NCI-H2107 (cell line): ENCODE data around the gene NRN1L.
A peak's percentile ranks its signal among the peaks of the same experiment; 100 is the strongest.
"Not testable (repeated sequence)": the region's sequence is repeated elsewhere in the genome, so short reads cannot be mapped to it uniquely, and the experiment has no call there.

Source experiments
- DNase-seq: peaks from one replicate; lab custom pipeline; 2025; lab: John Stamatoyannopoulos, UW

NRN1L gene

DNA sequence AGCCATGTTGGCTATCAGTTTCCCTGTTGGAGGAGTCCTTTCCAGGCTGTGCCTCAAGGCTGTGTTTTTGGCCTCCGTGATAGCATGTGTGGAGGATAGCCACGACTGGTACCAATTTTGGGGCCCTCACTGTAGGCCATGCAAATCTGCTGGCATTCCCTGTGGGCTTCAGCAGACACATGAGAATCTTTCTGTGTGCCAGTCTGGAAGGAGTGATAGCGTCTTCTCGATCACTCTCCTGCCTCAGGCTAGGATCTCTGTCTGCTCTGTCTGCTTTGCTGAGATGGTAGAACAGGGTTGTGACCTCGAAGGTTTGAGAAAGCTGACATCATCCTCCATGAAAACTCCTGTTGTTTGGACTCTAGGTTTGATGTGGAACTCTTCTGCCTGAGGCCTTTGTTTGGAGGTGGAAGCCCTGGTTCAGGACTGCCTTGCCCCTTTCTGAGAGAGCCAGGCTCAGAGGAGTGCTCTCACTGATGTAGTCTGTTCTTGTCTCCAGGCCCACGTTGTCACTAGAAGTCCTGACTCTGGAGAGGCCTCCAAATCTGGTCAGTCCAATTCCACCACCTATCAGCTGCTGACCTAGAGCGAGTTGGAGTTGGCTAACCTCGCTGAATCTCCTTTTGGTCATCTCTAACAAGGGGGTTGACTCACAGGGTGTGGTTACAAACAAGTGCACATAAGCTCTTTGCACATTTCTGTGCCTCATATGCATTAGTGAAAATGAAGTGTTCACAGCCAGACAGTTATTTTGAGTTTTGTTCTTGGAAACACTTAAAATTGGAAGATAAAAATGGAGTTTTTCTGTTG lies 23.9 kb upstream of the NRN1L start:
- DNase-seq = no peak

DNA sequence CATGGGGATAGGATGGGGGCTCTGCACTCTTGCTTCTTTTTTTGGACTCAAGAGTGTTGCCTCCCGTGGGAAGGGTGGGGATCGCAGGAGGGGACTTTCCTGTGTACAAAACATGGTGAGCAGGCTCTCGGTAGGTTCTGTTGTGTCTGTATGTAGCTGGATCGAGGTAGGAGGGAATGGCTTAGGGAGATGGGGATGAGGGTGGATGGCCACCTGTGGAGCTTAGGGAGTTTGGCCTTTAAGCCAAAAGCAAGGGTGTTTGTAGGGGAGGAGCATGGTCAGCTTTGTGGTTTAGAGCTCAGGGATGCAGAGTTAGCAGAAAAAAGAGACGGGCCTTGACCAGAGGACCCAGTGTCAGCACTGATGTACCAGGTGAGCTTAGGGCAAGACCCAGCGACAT lies 22.8 kb upstream of the NRN1L start:
- no peak for DNase-seq

DNA sequence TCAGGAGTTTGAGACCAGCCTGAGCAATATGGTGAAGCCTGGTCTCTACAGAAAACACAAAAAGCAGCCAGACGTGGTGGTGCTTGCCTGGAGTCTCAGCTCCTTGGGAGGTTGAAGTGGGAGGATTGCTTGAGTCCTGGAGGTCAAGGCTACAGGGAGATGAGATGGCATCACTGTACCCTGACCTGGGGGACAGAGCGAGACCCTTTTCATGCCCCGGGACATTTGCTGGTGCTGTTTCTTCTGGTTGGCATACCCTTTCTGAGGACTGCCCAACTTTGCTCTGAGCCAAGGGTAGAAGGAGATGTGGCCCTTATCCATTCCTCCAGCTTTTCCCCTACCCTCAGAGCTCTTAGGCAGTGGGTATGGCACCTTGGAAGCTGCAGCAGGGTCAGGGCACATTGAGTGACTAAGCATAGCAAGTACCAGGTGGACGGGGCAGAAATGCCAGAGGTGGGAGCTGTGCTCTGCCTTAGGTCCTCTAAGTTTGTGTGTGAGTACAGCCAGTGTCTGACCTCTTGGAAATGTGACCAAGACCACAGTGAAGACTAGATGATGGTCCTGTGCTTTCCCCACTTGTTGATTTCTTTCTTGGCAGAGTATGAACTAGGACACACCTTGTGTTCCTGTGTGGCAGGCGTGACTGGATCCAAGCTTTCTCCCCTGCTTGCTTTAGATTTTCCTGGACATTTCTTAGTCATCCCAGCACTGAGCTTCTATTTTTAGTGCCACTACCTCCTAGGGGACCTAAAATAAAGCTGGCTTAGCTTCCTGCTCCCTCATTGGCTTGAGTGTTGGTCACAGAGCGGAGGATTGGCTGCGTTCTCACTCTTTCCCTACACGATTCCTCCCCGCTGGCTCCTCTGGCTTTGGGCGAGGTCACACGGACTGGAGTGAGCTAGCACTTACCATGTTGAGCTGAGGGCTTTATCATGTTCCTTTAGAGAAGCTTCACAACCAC lies 21.8 kb upstream of the NRN1L start:
- no peak for DNase-seq

DNA sequence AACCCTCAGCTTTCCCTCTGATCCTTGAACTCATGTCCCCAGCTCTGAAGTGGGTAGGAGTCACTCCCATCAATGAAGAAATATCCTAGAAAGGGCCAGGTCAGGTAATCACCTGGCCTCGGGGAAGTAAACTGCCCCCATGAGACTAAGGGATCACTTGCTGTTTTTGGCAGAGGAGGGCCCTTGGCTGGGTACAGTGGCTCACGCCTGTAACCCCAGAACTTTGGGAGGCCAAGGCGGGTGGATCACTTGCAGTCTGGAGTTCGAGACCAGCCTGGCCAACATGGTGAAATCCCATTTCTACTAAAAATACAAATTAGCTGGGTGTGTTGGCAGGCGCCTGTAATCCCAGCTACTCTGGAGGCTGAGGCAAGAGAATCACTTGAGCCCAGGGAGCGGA lies 20.6 kb upstream of the NRN1L start:
- DNase-seq = not testable (repeated sequence)

DNA sequence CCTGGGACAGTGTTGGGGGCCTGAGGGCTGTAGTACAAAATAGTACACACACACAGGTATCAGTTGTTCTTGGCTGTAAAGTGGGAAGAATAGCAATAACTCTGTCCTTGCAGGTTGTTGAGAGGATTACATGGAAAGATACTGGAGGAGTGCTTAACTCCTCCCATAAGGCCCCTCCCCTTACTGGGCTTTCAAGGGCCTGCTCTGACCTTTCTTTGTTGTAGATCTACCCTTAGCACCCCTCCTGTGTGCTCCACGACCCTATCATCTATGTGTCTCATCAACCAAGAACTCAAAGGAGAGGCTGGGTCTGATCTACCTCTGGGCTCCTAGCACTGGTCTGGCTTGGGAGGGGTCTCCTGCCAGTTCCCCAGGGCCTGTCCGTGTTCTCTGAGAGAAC lies 20.1 kb upstream of the NRN1L start:
- DNase-seq = no peak

DNA sequence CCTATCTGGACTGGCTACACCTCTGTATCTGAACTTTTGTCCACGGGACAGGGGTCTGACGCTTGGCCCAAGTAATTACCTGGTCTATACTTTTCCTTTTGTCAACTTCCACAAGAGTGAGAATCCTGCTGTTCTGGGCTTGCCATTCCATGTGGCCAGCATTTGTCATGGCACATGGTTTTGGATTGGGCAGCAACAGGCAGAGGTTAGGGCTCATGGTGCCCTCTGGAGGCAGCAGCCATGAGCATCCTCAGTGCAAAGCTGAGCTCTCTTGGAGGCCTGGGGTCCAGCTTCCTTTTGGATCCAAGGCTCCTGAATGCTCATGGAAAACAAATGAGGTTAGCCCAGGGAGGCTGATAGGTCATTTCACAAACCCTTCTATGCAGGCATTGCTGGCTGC lies 19.4 kb upstream of the NRN1L start:
- DNase-seq = peak; percentile 22

DNA sequence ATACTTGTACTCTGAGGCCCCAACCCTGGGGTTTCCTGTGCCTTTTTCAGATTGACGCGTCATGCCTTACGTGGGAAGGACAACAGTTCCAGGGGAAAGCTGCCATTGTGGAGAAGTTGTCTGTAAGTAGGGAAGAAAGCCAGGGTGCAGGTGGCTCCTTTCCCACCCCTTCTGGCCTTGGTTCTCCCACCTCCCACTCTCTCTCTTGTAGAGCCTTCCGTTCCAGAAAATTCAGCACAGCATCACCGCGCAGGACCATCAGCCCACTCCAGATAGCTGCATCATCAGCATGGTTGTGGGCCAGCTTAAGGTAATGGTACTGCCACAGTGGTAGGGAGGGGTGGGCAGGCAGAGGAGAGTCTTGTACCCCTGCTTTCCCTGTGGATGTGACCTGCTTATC lies 16.4 kb upstream of the NRN1L start:
- DNase-seq = no peak

DNA sequence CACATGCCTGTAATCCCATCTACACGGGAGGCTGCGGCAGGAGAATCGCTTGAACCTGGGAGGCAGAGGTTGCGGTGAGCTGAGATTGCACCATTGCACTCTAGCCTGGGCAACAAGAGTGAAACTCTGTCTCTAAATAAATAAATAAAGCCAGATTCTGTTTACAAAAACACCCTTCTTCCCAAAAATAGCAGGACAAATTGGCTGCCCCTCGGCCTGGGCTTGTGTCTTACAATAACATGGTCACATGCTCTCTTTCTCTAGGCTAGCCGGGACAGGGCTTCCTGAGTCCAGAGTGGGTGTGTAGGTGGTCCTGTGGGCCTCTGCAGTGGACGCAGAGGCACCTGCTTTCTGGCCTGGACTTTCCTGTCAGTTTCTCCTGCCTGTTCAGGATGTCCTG lies 15.0 kb upstream of the NRN1L start:
- no peak for DNase-seq

DNA sequence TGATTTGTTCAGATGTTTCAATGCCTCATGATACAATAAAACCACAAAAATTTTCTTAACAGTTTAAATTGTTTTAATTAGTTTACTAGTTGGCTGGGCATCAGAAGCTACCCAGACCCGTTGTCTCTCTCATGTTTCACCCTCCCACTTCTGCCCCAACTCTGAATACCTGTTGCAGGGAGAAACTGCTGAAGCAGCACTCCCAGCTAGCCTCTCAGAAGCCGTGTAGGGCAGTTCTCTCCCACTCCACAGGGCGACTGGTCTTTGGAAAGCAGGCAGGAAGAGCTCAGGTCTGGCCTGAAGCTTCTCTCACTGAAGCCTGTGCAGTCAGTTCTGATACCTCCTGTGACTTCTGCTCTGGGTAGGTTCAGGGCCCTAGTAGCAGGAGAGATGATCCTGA lies 13.4 kb upstream of the NRN1L start:
- no peak for DNase-seq

DNA sequence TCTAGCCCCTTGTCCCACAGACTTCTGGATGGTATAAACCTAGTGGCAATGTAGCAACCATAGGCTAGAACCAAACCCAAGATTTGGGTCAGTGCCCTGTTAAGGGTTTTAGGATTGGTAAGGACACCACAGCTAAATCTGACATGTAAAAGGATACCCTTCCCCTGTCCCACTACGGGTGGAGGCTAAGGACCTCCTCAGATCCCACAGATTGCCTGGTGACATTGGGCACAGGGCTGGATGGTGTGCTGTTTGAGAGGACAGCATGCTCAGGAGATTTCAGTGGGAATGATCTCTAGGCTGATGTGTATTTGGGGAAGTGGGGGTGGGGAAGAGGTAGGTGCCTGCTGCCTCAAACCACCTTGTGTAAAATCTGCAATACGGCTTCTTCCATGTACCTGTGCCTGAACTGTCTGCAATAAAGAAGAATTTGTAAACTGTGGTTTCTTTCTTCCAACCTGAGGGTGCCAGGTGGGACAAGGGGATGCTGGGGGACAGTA lies 12.5 kb upstream of the NRN1L start:
- DNase-seq = no peak

DNA sequence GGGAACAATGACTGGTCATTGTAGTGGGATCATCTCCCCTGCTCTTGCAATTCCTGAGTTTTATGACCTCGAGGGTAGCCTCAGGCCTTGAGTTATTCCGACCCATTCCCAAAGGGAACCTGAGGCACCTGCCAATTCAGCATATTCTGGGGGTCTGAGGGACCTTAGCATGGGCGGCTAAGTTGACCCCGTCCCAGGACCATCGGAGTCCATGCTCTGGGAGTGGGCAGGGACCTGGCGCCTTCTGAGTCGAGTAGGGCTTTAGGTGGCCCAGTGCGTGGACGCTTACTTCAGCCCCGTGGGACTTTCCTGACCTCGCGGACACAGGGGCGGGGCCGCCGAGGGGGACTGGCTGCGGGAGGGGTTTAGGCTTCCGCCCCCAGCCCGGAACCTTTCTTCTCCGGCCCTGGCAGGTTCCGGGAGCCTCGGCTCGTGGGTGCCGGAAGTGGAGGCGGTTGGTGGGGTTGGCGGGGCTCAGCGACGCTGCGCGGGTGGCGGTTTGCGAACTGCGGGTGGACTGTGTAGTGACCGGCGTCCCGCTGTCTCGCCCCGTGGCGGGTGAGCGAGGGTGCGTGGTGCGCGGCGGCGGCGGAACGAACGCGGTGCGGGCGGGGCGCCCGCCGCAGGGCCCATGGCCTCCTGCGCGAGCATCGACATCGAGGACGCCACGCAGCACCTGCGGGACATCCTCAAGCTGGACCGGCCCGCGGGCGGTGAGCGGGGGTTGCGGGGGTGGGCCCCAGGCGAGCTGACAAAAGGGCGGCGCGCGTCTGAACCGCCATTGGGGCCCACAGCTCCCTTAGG lies 11.9 kb upstream of the NRN1L start, which contains the start of gene EDC4:
TSS of gene EDC4 (plus strand) at position 422 of the 804 bp plus-strand sequence. CDS start at position 632, 210 bp downstream.
- peak; percentile 32 for DNase-seq

DNA sequence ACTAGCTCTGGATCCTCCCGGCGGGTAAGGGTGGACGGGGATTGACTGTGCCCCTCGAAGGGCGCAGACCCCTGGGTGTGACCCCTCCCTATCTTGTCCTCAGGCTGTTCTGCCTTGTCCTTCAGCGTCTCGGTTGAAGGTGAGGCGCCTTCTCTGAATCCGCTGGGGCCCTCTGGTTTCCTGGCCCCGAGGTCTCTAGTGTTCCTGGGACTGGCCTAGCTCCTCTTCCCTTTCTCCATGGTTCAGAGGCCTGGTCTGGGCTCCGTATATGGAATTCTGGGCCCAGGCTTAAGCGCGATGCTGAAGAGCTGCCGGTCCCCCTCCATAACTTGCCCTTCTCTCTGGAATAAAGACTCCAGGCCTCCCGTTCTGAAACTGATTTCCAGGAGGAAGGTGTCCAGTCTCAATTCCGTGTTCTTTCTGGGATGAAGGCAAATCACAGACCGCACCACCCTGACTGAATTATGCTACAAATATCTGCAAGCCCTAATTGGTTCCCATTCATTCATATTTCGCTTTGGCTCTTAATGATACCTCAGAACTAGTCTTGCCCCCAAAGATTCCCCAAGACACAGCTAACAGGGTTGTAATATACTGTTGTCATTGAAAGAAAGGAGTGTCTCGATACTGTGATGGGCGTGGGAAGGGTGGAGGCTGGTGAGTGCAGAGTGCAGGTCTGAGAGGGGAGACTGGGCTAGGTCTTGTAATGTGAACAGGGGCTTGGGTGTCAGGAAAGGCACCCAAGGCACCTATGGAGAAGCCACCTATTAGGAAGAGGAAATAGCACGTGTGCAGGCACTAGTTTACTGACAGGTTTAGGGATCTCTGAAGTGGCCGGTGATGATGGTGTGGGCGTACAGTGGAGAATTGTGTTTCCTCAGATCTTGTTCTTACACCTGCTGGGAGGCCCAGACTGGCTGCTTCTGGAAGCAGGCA lies 11.0 kb upstream of the NRN1L start:
- no peak for DNase-seq

DNA sequence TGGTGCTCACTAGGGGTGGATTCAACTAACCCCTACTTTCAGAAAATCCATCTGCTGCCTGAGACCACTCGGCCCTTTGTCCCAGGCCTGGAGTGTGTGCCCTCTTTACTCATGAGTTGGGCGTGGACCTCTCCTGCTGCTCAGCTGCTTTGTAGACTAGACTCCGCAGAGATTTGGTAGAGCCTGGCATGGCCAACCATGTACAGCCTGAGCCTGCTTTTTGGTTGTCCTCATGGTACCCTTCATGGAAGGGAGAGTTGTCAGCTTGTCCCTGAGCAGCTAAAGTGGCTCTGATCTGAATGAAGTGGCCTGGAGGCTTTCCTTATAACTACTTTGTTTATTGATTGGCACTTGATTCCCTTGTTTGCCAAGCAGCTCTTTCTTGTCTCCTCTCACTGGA lies 10.3 kb upstream of the NRN1L start:
- DNase-seq = no peak

DNA sequence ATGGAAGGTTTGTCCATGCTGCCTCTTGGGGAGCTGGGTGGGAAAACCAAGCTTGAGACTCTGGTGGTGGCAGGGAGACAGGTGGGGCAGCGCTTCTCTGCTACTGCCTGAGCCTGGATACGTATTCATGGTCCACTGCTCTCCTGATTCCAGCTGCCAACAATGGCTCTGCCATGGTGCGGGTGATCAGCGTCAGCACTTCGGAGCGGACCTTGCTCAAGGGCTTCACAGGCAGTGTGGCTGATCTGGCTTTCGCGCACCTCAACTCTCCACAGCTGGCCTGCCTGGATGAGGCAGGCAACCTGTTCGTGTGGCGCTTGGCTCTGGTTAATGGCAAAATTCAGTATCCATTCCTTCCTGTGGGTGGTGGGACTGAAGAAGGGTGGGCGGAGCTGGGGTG lies 7.6 kb upstream of the NRN1L start:
- DNase-seq = no peak

DNA sequence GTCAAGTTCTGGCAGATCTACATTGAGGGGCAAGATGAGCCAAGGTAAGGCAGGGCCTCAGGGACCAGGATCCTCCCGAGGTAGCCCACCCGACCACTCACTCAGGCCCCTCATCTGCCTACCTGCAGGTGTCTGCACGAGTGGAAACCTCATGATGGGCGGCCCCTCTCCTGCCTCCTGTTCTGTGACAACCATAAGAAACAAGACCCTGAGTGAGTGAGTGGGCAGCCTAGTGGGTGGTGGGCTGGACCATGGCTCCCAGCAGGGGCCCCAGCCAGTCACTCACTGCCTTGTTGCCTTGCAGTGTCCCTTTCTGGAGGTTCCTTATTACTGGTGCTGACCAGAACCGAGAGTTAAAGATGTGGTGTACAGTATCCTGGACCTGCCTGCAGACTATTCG lies 6.5 kb upstream of the NRN1L start:
- DNase-seq = no peak

DNA sequence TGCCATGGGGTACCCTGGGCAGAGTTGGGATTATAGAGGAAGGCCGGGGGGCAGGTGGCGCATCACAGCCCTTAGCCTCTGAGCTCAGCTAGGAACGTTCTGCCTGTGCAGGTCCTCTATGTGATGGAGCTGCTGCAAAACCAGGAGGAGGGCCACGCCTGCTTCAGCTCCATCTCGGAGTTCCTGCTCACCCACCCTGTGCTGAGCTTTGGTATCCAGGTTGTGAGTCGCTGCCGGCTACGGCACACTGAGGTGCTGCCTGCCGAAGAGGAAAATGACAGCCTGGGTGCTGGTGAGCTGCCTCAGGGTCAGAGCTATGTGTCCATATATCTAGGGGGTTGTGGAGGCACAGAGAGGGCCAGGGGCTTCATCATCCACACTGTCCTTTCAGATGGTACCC lies 5.8 kb upstream of the NRN1L start:
- DNase-seq = no peak

DNA sequence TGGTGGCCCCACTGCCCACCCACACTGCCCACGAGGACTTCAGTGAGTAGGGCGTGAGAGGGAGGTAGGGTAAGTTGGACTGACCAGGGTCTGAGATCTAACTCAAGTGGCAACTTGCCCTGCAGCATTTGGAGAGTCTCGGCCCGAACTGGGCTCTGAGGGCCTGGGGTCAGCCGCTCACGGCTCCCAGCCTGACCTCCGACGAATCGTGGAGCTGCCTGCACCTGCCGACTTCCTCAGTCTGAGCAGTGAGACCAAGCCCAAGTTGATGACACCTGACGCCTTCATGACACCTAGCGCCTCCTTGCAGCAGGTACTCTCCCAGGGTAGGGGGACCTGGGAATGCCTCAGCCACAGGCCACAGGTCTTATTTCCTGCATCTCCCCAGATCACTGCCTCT lies 5.2 kb upstream of the NRN1L start:
- no peak for DNase-seq

DNA sequence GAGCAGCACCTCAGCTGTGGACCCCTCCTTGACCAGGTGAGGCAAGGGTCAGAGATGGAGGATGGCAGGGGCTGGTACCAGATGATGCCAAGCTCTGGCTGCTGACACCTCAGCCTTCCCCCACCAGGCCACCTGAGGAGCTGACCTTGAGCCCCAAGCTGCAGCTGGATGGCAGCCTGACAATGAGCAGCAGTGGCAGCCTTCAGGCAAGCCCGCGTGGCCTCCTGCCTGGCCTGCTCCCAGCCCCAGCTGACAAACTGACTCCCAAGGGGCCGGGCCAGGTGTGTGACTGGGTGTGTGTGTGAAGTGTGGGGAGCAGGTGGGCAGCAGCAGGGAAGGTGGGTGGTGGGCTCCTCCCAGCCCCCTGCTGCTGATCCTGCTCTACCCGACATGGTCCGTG lies 4.7 kb upstream of the NRN1L start:
- DNase-seq = no peak

DNA sequence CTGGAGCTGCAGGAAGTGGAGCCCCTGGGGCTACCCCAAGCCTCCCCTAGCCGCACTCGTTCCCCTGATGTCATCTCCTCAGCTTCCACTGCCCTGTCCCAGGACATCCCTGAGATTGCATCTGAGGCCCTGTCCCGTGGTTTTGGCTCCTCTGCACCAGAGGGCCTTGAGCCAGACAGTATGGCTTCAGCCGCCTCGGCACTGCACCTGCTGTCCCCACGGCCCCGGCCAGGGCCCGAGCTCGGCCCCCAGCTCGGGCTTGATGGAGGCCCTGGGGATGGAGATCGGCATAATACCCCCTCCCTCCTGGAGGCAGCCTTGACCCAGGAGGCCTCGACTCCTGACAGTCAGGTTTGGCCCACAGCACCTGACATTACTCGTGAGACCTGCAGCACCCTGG lies 4.1 kb upstream of the NRN1L start:
- DNase-seq = no peak

DNA sequence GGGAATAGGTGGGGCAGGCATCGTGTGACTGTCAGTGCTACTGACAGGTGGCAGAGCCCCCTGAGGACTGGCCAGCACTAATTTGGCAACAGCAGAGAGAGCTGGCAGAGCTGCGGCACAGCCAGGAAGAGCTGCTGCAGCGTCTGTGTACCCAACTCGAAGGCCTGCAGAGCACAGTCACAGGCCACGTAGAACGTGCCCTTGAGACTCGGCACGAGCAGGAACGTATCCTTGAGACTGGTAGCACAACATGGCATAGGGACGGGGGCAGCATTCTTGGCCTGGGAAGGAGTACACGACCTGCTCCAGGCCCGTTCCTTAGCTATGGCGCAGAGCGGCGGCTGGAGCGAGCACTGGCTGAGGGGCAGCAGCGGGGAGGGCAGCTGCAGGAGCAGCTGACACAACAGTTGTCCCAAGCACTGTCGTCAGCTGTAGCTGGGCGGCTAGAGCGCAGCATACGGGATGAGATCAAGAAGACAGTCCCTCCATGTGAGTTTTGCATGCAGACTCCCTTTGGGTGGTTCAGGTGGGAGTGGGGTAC lies 3.0 kb upstream of the NRN1L start:
- DNase-seq = no peak
